NB4 (cell line): Measurements from ENCODE around the gene KRTAP10-9.

Source experiments
- MYC ChIP-seq: IDR thresholded peaks from 2 replicates; pipeline ENCODE4 v1.6.1; 2011; ENCODE audit warnings: low read depth, low read length
- POLR2A ChIP-seq: IDR thresholded peaks from 2 replicates; pipeline ENCODE4 v1.6.1; 2011; ENCODE audit warnings: mild to moderate bottlenecking; ENCODE audit not compliant: insufficient read length; ENCODE audit errors: extremely low read depth
- TF ChIP-seq, protein P1 (sequence below): IDR thresholded peaks from one replicate; pipeline ENCODE4 v1.5.1; 2012; ENCODE audit warnings: low read depth, low read length
- TF ChIP-seq, protein P2 (sequence below): IDR thresholded peaks from 2 replicates; pipeline ENCODE4 v1.6.1; 2011; ENCODE audit warnings: low read depth, low read length

DNA sequence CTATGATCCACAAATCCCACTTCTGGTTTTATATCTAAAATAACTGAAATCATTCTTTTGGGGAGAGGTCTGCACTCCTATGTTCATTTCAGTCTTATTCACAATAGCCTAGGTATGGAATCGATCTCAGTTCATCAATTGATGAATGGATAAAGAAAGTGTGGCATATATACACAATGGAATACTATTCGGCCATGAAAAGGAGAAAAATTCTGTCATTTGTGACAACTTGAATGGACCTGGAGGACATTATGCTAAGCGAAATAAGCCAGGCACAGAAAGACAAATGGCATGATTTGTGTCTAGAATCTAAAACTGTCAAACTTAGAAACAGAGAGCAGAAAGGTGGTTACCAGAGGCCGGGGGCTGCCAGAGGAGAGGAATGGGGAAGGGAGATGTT lies 20.4 kb upstream of the KRTAP10-9 start:
- TF ChIP-seq, protein P1, sequence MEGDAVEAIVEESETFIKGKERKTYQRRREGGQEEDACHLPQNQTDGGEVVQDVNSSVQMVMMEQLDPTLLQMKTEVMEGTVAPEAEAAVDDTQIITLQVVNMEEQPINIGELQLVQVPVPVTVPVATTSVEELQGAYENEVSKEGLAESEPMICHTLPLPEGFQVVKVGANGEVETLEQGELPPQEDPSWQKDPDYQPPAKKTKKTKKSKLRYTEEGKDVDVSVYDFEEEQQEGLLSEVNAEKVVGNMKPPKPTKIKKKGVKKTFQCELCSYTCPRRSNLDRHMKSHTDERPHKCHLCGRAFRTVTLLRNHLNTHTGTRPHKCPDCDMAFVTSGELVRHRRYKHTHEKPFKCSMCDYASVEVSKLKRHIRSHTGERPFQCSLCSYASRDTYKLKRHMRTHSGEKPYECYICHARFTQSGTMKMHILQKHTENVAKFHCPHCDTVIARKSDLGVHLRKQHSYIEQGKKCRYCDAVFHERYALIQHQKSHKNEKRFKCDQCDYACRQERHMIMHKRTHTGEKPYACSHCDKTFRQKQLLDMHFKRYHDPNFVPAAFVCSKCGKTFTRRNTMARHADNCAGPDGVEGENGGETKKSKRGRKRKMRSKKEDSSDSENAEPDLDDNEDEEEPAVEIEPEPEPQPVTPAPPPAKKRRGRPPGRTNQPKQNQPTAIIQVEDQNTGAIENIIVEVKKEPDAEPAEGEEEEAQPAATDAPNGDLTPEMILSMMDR, result no peak
- TF ChIP-seq POLR2A, result no peak
- TF ChIP-seq, protein P2, sequence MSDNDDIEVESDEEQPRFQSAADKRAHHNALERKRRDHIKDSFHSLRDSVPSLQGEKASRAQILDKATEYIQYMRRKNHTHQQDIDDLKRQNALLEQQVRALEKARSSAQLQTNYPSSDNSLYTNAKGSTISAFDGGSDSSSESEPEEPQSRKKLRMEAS, result no peak
- TF ChIP-seq MYC, result no peak
